HepG2 (cell line): Measurements from ENCODE around the gene PSD4. TPM values are rescaled to one million over a fixed set of nuclear protein-coding genes. Genes with fewer than 3 reads are reported as not detected.

Experiments
- DDIT3 ChIP-seq: sonication (generic); formaldehyde crosslinking; IDR thresholded peaks from 2 replicates; pipeline ENCODE4 v1.4.0; 2020; ENCODE audit warnings: mild to moderate bottlenecking, missing genetic modification reagents
- DNMT3B ChIP-seq: conservative IDR thresholded peaks from 2 replicates; pipeline ENCODE4 v1.6.1; 2016; ENCODE audit warnings: missing biosample characterization, control low read depth
- E2F1 ChIP-seq: sonication (generic); formaldehyde crosslinking; IDR thresholded peaks from 2 replicates; pipeline ENCODE4 v1.5.0; 2020; ENCODE audit warnings: missing genetic modification reagents
- EED ChIP-seq: sonication (generic); formaldehyde crosslinking; IDR thresholded peaks from 2 replicates; pipeline ENCODE4 v1.5.0; 2020; ENCODE audit warnings: mild to moderate bottlenecking, missing genetic modification reagents
- FOXA1 ChIP-seq, 2 experiments: fragments of 450-650 bp in 1 of 2; sonication (generic) in 1 of 2; formaldehyde crosslinking in 1 of 2; IDR thresholded peaks; 2 replicates each; pipeline versions ENCODE4 v1.4.0 to v1.6.1; 2016 to 2020; ENCODE audit warnings: missing genetic modification reagents in 1 of 2
- FOXA3 ChIP-seq: IDR thresholded peaks from 2 replicates; pipeline ENCODE4 v1.6.1; 2016; ENCODE audit warnings: missing genetic modification reagents, missing compliant biosample characterization
- GATAD1 ChIP-seq: IDR thresholded peaks from 2 replicates; pipeline ENCODE4 v1.6.1; 2016; ENCODE audit warnings: missing genetic modification reagents, missing compliant biosample characterization
- HNRNPUL1 ChIP-seq: fragments of 200-400 bp; formaldehyde crosslinking; IDR thresholded peaks from 2 replicates; pipeline ENCODE4 v1.6.1; 2017; ENCODE audit warnings: low read depth, mild to moderate bottlenecking, low read length, moderate library complexity
- KDM1A ChIP-seq: IDR thresholded peaks from 2 replicates; pipeline ENCODE4 v1.6.1; 2016; ENCODE audit warnings: missing compliant biosample characterization
- MAFF ChIP-seq: IDR thresholded peaks from 2 replicates; pipeline ENCODE4 v1.6.1; 2011; ENCODE audit warnings: low read depth, low read length, improper control_type of control experiment
- RARA ChIP-seq: IDR thresholded peaks from 2 replicates; pipeline ENCODE4 v1.6.1; 2016; ENCODE audit warnings: missing genetic modification reagents, missing compliant biosample characterization
- SALL2 ChIP-seq: sonication (generic); formaldehyde crosslinking; IDR thresholded peaks from 2 replicates; pipeline ENCODE4 v1.8.1; 2023; ENCODE audit warnings: mild to moderate bottlenecking, missing genetic modification reagents, inconsistent platforms
- SMAD3 ChIP-seq: sonication (generic); formaldehyde crosslinking; IDR thresholded peaks from 2 replicates; pipeline ENCODE4 v1.4.0; 2020; ENCODE audit warnings: missing genetic modification reagents
- SMARCE1 ChIP-seq: fragments of 450-650 bp; IDR thresholded peaks from 2 replicates; pipeline ENCODE4 v1.6.1; 2017; ENCODE audit warnings: borderline replicate concordance
- STAT5B ChIP-seq: sonication (generic); formaldehyde crosslinking; IDR thresholded peaks from 2 replicates; pipeline ENCODE4 v1.4.0; 2020; ENCODE audit warnings: missing genetic modification reagents
- TBL1XR1 ChIP-seq: fragments of 150-350 bp; IDR thresholded peaks from 2 replicates; pipeline ENCODE4 v1.6.1; 2014; ENCODE audit warnings: borderline replicate concordance, low read length; ENCODE audit not compliant: partially characterized antibody
- ZBTB39 ChIP-seq: sonication (generic); formaldehyde crosslinking; IDR thresholded peaks from 2 replicates; pipeline ENCODE4 v1.5.0; 2020; ENCODE audit warnings: missing genetic modification reagents
- ZFP41 ChIP-seq: sonication (generic); formaldehyde crosslinking; IDR thresholded peaks from 2 replicates; pipeline ENCODE4 v1.4.0; 2020; ENCODE audit warnings: mild to moderate bottlenecking, missing genetic modification reagents, borderline replicate concordance
- ZMYM3 ChIP-seq: sonication (generic); formaldehyde crosslinking; IDR thresholded peaks from 2 replicates; pipeline ENCODE4 v1.5.1; 2020; ENCODE audit warnings: mild to moderate bottlenecking, missing genetic modification reagents
- ZNF510 ChIP-seq: sonication (generic); formaldehyde crosslinking; IDR thresholded peaks from 2 replicates; pipeline ENCODE4 v1.4.0; 2020; ENCODE audit warnings: low read depth, mild to moderate bottlenecking, missing genetic modification reagents
- ZNF639 ChIP-seq: conservative IDR thresholded peaks from 2 replicates; pipeline ENCODE4 v1.6.1; 2018; ENCODE audit warnings: missing genetic modification reagents
- ZNF737 ChIP-seq: sonication (generic); formaldehyde crosslinking; IDR thresholded peaks from 2 replicates; pipeline ENCODE4 v1.5.0; 2020; ENCODE audit warnings: missing genetic modification reagents, mild to moderate bottlenecking, borderline replicate concordance
- ZNF784 ChIP-seq: sonication (generic); formaldehyde crosslinking; IDR thresholded peaks from 2 replicates; pipeline ENCODE4 v1.5.1; 2020; ENCODE audit warnings: missing genetic modification reagents, mild to moderate bottlenecking, borderline replicate concordance
- polyA plus RNA-seq, 8 experiments: library from polyadenylated mRNA; depleted of rRNA in 3 of 8; stranded (reverse) in 7 of 8; unstranded in 1 of 8; fragments of >200 nt; fragmentation: Illumina TruSeq in 4 of 8; extraction: Trizol in 4 of 8; gene quantifications; 2 replicates each; pipeline versions ENCODE4 v1.2.1 to v1.2.3, GENCODE V29; 2011 to 2016; ENCODE audit warnings: low read depth in 4 of 8, missing spikeins in 1 of 8, mixed read lengths in 1 of 8; ENCODE audit not compliant: insufficient read depth in 1 of 8
- total RNA-seq, 5 experiments: library from RNA; depleted of rRNA; stranded (reverse); fragments of >200 nt; fragmentation: Illumina TruSeq; extraction: Trizol; gene quantifications; 2 replicates each; pipeline ENCODE4 v1.2.3, GENCODE V29; 2016; ENCODE audit warnings: low read depth in 1 of 5

PSD4 gene
- total and polyA plus RNA-seq, 2 of the 13 experiments (the other 11 are each of a cell fraction or from before 2014, with no cell fraction given): 5.8 to 9.4 TPM

- TF ChIP-seq ZNF639 (CRISPR knock-in tag) (peak; percentile 23; the same call in 1 of the 2 replicates), ZFP41 (CRISPR knock-in tag) (no peak), EED (CRISPR knock-in tag) (peak; percentile 98), ZNF737 (CRISPR knock-in tag) (no peak), DNMT3B (0 out of 2 replicates have a peak, but pooled peaks have one; percentile 36), ZBTB39 (peak; percentile 97), TBL1XR1 (no peak), MAFF (no peak), SMARCE1 (no peak), ZNF510 (CRISPR knock-in tag) (no peak), RARA (CRISPR knock-in tag) (peak; percentile 42; the same call in 1 of the 2 replicates), KDM1A (CRISPR knock-in tag) (peak; percentile 2; the same call in 1 of the 2 replicates), ZNF784 (CRISPR knock-in tag) (peak; percentile 78), ZMYM3 (no peak), FOXA3 (CRISPR knock-in tag) (no peak; the same call in none of the 2 replicates), FOXA1 (IDR thresholded peaks at IDR 0.05) (no peak), FOXA1 (CRISPR knock-in tag; IDR thresholded peaks at IDR 0.05) (peak; percentile 26; the same call in 1 of the 2 replicates), E2F1 (CRISPR knock-in tag) (no peak), STAT5B (CRISPR knock-in tag) (no peak), SALL2 (CRISPR knock-in tag) (peak; percentile 83; the same call in 1 of the 2 replicates), SMAD3 (no peak), GATAD1 (CRISPR knock-in tag) (0 out of 2 replicates have a peak, but pooled peaks have one; percentile 53), HNRNPUL1 (peak; percentile 87; the same call in 1 of the 2 replicates), DDIT3 (no peak)
Measured at GRCh38 chr2:113198790-113199612, 25.2 kb downstream of the PSD4 start (continued).
